OCI-LY3 (cell line): ENCODE data around the gene TMEM201.

Experiments
- EZH2phosphoT487 ChIP-seq: fragments of 200-600 bp; shearing (Covaris generic); IDR thresholded peaks from 2 replicates; pipeline ENCODE4 v1.6.1; 2018; ENCODE audit warnings: antibody characterized with exemption, mixed run types, low read depth
- TF ChIP-seq, protein P1 (sequence below): fragments of 200-600, 300-600 bp; sonication (generic); IDR thresholded peaks from 2 replicates; pipeline ENCODE4 v1.5.1; 2014; ENCODE audit warnings: antibody characterized with exemption, low read length, low read depth

DNA sequence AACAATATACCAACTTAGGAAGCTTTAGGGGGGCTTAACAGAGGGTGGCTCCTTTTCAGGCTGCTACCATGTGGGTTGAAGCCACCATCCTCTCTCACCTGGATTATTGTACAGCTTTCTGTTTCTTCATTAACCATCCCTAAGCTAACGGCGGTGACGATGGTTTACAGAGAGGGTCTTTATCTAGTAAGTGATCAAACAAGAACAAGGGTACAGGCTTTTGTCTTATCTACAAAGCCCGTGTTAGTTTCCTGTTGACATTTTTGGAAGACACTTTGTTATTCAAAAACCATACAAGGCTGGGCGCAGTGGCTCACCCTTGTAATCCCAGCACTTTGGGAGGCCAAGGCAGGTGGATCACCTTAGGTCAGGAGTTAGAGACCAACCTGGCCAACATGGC, 29.0 kb upstream of the TMEM201 start:
- TF ChIP-seq, protein P1, sequence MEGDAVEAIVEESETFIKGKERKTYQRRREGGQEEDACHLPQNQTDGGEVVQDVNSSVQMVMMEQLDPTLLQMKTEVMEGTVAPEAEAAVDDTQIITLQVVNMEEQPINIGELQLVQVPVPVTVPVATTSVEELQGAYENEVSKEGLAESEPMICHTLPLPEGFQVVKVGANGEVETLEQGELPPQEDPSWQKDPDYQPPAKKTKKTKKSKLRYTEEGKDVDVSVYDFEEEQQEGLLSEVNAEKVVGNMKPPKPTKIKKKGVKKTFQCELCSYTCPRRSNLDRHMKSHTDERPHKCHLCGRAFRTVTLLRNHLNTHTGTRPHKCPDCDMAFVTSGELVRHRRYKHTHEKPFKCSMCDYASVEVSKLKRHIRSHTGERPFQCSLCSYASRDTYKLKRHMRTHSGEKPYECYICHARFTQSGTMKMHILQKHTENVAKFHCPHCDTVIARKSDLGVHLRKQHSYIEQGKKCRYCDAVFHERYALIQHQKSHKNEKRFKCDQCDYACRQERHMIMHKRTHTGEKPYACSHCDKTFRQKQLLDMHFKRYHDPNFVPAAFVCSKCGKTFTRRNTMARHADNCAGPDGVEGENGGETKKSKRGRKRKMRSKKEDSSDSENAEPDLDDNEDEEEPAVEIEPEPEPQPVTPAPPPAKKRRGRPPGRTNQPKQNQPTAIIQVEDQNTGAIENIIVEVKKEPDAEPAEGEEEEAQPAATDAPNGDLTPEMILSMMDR: no peak
- no peak for TF ChIP-seq EZH2phosphoT487
